ENCODE data around the gene NOX5.

DNA sequence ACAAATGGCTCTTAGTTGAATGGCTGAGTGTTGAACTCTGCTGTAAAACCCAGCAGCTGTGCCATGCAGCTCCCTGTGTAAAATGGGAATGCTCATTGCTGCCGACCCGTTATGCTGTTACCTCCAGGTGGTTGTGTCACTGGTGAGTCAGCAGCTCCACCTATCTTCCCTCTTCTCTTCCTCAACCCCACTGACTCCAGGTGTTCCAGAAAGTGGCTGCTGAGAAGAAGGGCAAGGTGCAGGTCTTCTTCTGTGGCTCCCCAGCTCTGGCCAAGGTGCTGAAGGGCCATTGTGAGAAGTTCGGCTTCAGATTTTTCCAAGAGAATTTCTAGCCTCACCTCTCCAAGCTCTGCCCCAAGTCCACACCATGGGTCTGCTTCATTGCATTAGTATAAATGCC is 41.9 kb downstream of the NOX5 start:
- TF ChIP-seq, protein P1, sequence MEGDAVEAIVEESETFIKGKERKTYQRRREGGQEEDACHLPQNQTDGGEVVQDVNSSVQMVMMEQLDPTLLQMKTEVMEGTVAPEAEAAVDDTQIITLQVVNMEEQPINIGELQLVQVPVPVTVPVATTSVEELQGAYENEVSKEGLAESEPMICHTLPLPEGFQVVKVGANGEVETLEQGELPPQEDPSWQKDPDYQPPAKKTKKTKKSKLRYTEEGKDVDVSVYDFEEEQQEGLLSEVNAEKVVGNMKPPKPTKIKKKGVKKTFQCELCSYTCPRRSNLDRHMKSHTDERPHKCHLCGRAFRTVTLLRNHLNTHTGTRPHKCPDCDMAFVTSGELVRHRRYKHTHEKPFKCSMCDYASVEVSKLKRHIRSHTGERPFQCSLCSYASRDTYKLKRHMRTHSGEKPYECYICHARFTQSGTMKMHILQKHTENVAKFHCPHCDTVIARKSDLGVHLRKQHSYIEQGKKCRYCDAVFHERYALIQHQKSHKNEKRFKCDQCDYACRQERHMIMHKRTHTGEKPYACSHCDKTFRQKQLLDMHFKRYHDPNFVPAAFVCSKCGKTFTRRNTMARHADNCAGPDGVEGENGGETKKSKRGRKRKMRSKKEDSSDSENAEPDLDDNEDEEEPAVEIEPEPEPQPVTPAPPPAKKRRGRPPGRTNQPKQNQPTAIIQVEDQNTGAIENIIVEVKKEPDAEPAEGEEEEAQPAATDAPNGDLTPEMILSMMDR (conservative IDR thresholded peaks at IDR 0.05 in 1 of 2, IDR thresholded peaks at IDR 0.05 in 1 of 2; ENCODE audit: low read depth in 1 of 2, low read length in 2 of 2): no peak
- TF ChIP-seq EZH2 (IDR thresholded peaks at IDR 0.05; ENCODE audit: low read length, missing control alignments): no peak
